ENCODE measurements around the gene HLA-DRB1.
"Not testable (repeated sequence)": the region's sequence is repeated elsewhere in the genome, so short reads cannot be mapped to it uniquely, and the experiment has no call there.

HLA-DRB1 gene

GRCh38 chr6:32589596-32590449 is at the start of gene HLA-DRB1:
TSS of gene HLA-DRB1 (minus strand) at chr6:32589848. CDS start at chr6:32589742, 106 bp downstream.
- DNase-seq = no peak

GRCh38 chr6:32638532-32639219 is 49.0 kb upstream of the HLA-DRB1 start:
- DNase-seq = no peak

- no peak for DNase-seq
Measured at GRCh38 chr6:32637883-32638282, 48.2 kb upstream of the HLA-DRB1 start.

GRCh38 chr6:32637219-32637880 is 47.7 kb upstream of the HLA-DRB1 start, which contains the start of gene HLA-DQA1:
TSS of gene HLA-DQA1 (plus strand) at chr6:32637406. CDS start at chr6:32637459, 53 bp downstream.
- DNase-seq = no peak

- DNase-seq = no peak
Measured at GRCh38 chr6:32635526-32636123, 46.0 kb upstream of the HLA-DRB1 start.

- DNase-seq = not testable (repeated sequence)
Measured at GRCh38 chr6:32629793-32630192, 40.1 kb upstream of the HLA-DRB1 start.

GRCh38 chr6:32627831-32628230 is 38.2 kb upstream of the HLA-DRB1 start:
- DNase-seq = no peak

GRCh38 chr6:32627249-32627648 is 37.6 kb upstream of the HLA-DRB1 start:
- no peak for DNase-seq

GRCh38 chr6:32625137-32625536 is 35.5 kb upstream of the HLA-DRB1 start:
- no peak for DNase-seq

GRCh38 chr6:32624565-32624964 is 34.9 kb upstream of the HLA-DRB1 start:
- no peak for DNase-seq

GRCh38 chr6:32623693-32624092 is 34.0 kb upstream of the HLA-DRB1 start:
- no peak for DNase-seq

- no peak for DNase-seq
Measured at GRCh38 chr6:32622545-32623401, 33.1 kb upstream of the HLA-DRB1 start.

- DNase-seq = no peak
Measured at GRCh38 chr6:32621372-32621771, 31.7 kb upstream of the HLA-DRB1 start.

GRCh38 chr6:32617751-32618150 is 28.1 kb upstream of the HLA-DRB1 start:
- DNase-seq = no peak

GRCh38 chr6:32615885-32616532 is 26.4 kb upstream of the HLA-DRB1 start:
- no peak for DNase-seq

GRCh38 chr6:32614366-32615081 is 24.9 kb upstream of the HLA-DRB1 start:
- DNase-seq = no peak

GRCh38 chr6:32613475-32613874 is 23.8 kb upstream of the HLA-DRB1 start:
- DNase-seq = no peak

GRCh38 chr6:32610682-32611296 is 21.1 kb upstream of the HLA-DRB1 start:
- no peak for DNase-seq

GRCh38 chr6:32609731-32610640 is 20.3 kb upstream of the HLA-DRB1 start:
- peak; percentile 62 for DNase-seq
